ENCODE results near the gene TP53I13.

TP53I13 gene

GRCh38 chr17:29581583-29582253 lies 13.2 kb downstream of the TP53I13 start:
- DNase-seq = no peak

- DNase-seq = no peak
Measured at GRCh38 chr17:29582254-29582765, 13.8 kb downstream of the TP53I13 start.

GRCh38 chr17:29582772-29583171 lies 14.3 kb downstream of the TP53I13 start:
- no peak for DNase-seq

GRCh38 chr17:29583324-29584248 lies 15.1 kb downstream of the TP53I13 start:
- no peak for DNase-seq

- peak; percentile 30 for DNase-seq
Measured at GRCh38 chr17:29584452-29585079, 16.1 kb downstream of the TP53I13 start.

- peak; percentile 52 for DNase-seq
Measured at GRCh38 chr17:29585080-29585751, 16.7 kb downstream of the TP53I13 start.

- no peak for DNase-seq
Measured at GRCh38 chr17:29586676-29587469, 18.4 kb downstream of the TP53I13 start.

- no peak for DNase-seq
Measured at GRCh38 chr17:29587591-29587990, 19.1 kb downstream of the TP53I13 start.

GRCh38 chr17:29588017-29588561 lies 19.6 kb downstream of the TP53I13 start:
- no peak for DNase-seq

- DNase-seq = no peak
Measured at GRCh38 chr17:29588562-29589411, 20.3 kb downstream of the TP53I13 start.

- DNase-seq = peak; percentile 89
Measured at GRCh38 chr17:29589524-29590410, 21.3 kb downstream of the TP53I13 start, which contains the start of gene GIT1. Gene GIT1 (minus strand): TSS chr17:29589648. CDS start chr17:29589378, 270 bp downstream.

GRCh38 chr17:29590411-29591145 lies 22.1 kb downstream of the TP53I13 start:
- DNase-seq = peak; percentile 69

GRCh38 chr17:29591146-29591736 lies 22.7 kb downstream of the TP53I13 start:
- peak; percentile 71 for DNase-seq

GRCh38 chr17:29591737-29592608 lies 23.5 kb downstream of the TP53I13 start:
- peak; percentile 80 for DNase-seq

- no peak for DNase-seq
Measured at GRCh38 chr17:29592850-29593551, 24.5 kb downstream of the TP53I13 start, which contains the start of gene ANKRD13B. Gene ANKRD13B (plus strand): TSS chr17:29593132. CDS start chr17:29593622, 490 bp downstream.

Data from fibroblast of skin of back (primary cell).